Epithelial cell of prostate (primary cell): ENCODE results near the gene TMEM106C.

ENCODE experiments used
- DNase-seq: peaks from one replicate; pipeline ENCODE4 v3.0.0-alpha.2; 2011; ENCODE audit warnings: low read depth, low spot score
- H3K27ac ChIP-seq: fragments of 450-650 bp; 2 replicates; pipeline ENCODE4 v1.5.1; 2017; ENCODE audit warnings: mild to moderate bottlenecking

TMEM106C gene, protein sequence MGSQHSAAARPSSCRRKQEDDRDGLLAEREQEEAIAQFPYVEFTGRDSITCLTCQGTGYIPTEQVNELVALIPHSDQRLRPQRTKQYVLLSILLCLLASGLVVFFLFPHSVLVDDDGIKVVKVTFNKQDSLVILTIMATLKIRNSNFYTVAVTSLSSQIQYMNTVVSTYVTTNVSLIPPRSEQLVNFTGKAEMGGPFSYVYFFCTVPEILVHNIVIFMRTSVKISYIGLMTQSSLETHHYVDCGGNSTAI

DNA sequence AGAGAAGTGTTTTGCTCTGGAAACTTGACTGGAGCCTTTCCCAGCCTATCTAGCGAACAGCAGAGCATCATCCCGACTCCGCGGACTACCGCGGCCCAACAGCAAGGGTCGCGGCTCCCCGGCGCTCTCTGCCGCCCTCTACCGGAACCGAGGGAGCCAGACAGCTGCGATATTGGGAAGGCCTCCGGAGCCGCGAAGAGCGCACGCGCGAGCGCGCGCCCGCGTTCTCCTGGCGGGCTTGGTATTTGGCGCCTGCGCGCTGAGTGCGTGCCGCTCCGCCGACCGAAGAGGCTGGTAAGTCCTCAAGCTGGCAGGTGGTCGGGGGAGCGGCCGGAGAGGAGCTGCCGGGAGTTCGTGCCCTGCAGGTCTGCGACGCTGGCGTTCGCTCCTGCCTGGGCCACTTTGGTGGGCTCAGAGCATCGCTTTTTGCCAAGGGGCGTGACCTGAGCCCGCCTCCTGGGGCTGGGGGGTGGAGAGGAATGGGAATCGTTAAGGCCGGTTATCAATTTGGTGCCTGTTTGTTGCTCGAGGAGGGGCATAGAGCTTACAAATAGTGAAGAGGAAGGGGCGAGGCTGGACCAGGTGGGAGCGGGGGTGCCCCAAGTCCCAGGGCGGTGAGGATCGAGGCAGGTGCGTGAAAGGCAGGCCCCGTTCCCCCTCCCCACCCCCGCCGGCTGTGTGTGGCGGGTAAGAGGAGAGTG, at the start of gene TMEM106C:
Gene TMEM106C, plus strand, starts transcription at position 257 of the 701 bp plus-strand sequence. CDS start 641 bp downstream, outside the sequence.
- H3K27ac ChIP-seq = no peak within 1 kb of the TSS
- DNase-seq = peak; percentile 27

DNA sequence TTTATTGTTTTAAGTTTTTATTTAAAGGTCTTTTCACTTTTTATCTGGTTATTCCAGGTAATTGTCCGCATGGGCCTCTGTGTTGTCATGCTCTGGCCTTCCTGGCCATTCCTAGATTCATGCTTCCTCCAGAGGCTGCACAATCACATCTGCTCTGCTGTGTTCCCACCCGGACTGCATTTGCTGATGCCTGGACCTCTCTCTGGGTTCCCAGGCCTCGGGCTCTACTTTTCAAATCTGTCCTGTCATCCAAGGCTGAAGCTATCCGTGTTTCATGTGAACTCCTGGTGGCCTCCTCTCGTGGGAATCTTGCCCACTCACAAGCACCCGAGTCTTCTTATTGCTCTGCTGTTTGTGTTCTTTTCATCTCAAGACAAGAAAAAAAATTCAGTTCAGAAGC, 42.5 kb upstream of the TMEM106C start:
- DNase-seq = no peak
- H3K27ac ChIP-seq = no peak overlapping the region

DNA sequence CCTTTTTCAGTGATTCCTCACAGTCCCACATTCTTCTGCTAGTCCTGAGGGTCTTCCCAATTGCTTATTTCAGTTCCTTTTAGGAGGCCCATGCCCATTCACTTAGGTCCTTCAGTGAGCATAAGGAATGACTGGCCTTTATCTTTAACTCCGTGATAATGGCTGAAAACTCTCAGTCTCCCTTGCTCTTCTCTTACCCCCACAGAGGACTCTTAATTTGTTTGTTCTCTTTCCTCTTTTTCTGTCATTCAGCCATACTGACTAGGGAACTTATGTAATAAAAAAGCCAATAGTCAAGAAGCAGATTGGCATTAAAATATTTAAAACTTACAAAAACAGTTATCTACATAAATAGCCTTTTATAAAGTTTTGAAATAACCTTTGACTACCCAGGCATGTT, 41.5 kb upstream of the TMEM106C start:
- no peak for DNase-seq
- no peak overlapping the region for H3K27ac ChIP-seq

DNA sequence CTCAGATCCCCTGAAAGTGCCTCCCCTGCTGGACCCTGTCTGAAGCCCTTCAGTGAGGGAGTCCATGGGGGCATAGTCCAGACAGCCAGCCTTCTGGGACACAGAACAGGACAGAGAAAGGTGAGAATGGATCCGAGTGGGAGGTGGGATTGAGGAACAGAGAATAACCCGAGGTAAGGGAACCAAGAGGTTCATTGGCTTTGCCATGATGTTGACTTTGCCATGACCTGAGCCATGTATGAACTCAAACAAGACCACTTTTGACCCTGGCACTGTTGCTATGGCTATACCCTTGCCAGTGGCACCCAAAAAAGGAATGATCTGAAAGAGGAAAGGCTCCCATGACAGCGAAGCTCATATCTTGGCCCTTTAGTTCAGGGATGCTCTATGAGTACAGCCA, 36.0 kb upstream of the TMEM106C start:
- DNase-seq = no peak

DNA sequence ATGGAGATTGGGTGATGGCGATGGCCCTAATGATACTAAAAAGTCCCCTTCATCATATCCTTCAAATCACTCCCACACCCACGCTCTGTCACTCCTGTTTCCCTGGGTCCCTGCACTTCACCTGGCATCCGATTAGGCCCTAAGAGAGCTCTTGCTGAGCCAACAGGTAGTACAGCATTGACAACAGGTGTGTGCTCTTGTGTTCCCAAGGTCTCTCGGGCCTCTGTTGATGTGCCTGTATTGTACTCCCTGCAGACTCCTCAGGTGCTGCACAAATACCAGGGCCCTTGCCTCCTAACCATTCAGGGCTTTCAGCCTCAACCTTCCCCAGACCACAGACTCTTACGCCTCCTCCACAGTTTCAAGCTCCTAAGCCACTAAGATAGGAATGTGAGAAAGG, 32.8 kb upstream of the TMEM106C start:
- no peak for DNase-seq
- no peak overlapping the region for H3K27ac ChIP-seq

More for the DNA sequence above, 36.0 kb upstream of the TMEM106C start:
- no peak overlapping the region for H3K27ac ChIP-seq

DNA sequence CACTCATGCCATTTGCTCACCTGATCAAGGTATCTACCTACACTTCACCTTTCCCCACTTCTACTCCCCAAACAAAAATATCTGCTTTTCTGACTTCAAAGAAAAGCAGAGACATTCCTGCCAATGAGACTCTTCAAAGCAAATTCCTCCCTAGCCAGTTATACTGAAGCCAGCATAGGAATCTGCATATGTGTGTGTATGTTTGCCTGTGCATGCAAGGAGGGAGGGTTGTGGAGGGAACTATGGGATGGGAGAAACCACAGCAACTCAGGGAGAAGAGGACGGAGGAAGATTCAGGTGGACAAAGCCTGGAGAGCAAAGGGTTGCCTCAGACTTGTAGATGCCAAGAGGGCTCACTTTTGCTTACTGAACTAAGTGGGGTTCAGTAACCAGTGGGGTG, 32.2 kb upstream of the TMEM106C start:
- DNase-seq = no peak
- H3K27ac ChIP-seq = no peak overlapping the region

DNA sequence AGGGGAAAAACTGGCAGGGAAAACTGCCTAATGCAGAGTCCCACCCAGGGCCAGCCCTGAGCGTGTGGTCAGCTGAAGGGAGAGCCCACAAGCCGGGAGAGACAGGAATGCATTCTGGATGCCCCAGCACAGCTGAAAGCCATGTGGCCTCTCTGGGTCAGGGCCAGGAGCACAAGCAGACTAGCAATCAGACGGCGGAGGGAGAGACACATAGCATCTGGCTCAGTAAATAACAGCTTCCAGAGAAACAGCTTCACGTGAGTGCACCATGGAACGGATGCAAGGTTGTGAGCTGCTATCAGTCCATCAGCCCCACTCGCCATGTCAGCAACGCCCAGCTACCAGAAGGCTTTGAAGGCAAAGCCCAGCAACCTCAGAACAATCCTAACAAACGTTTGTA, 28.2 kb upstream of the TMEM106C start:
- H3K27ac ChIP-seq = no peak overlapping the region
- DNase-seq = no peak

DNA sequence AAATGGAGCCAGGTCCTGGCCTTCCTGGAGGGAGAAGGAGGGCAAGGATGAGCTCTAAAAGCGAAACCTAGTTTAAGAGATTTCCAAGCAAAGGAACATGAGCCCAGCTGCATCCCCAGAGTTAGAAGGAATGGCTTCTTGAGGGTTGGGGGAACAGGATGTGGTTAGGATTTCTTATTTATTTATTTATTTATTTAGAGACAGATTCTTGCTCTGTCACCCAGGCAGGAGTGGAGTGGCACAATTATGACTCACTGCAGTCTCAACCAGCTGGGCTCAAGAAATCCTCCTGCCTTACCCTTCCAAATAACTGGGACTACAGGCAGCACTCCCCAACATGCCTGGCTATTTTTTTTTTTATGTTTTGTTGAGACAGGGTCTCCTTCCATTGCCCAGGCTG, 25.3 kb upstream of the TMEM106C start:
- no peak for DNase-seq
- no peak overlapping the region for H3K27ac ChIP-seq

DNA sequence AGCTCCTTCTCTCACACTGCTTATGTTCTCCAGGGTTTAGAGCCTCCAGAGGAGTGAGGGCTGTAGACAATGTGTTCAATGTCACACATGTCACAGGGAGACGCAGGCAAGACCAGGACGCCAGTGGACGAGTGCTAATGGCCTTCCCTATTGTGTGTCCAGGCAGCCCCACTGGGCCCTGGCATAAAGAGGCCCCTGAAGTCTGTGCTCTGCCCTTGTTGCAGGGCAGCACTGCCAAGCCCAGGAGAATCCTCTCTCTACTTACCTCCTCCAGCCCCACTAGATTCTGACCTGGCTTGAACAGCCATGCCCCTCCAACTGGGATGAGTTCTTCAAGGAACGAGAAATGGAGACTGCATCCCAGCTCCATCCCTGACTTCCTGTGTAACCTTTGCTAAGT, 24.8 kb upstream of the TMEM106C start:
- no peak overlapping the region for H3K27ac ChIP-seq
- DNase-seq = no peak

DNA sequence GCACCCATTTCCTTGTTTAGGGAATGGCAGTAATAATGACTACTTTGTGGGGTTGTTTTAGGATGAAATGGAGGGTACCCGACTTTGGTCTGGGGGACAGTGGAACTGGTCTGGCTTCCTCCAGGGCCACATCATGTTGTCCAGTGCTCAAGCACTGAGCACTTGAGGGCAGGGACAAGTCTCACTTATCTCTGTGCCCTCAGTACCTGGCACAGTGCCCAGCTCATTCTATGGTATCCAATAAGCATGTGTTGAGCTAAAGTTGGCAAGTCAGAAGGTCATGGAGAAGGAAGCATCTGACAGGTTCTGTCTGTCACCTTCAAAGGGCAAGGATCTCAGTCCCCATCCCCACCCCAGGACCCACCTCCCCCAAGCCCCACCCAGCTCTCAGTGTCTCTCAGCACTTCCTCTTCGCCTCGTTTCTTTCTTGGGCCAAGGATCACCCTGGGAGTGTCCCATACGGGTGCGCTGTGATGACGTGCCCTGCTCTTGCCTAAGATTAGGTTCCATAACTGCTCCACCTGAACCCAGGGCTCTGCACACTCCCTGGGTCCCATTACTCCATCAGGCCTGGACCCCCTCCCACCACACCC, 24.3 kb upstream of the TMEM106C start:
- no peak overlapping the region for H3K27ac ChIP-seq
- DNase-seq = no peak

DNA sequence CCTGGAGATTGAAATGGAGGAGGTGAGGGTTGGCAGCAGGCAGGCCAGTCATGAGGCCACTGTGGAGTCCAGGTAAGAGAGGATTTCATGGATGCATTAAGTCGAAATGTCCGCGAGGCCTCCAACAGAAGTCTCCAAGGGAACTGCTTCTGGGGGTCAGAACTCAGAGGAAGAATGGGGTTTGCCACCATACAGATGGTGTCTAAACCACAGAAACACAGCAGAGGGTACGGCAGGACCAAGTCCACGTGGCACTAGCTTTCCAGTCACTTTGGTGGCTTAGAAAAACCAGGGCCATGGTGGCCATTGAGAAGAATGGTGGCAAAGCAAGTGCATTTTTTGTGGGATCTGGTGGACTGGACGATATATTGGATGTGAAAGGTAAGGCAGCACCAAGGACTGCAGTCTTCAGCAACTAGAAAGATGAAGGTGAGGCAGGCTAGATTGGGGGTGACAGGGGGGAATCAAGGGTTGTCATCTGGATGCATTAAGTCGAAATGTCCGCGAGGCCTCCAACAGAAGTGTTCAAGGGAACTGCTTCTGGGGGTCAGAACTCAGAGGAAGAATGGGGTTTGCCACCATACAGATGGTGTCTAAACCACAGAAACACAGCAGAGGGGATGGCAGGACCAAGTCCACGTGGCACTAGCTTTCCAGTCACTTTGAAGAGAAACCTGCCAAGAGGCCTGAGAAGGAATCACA, 22.5 kb upstream of the TMEM106C start:
- H3K27ac ChIP-seq = no peak overlapping the region
- DNase-seq = no peak

DNA sequence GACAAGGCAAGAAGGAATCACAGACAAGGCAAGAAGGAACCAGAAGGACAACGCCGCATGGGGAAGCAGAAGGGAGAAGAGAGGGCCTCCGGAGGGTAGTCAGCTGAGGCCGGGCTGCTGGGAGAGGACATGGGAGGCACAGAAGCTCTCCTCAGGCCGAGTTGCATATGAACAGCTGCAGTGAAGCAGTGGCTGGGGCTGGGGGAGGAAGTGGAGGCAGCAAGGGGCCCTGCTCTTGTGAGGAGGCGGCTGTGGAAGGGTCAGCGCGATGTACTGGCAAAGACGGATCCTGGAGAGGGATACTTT, 22.0 kb upstream of the TMEM106C start:
- H3K27ac ChIP-seq = no peak overlapping the region
- DNase-seq = no peak

DNA sequence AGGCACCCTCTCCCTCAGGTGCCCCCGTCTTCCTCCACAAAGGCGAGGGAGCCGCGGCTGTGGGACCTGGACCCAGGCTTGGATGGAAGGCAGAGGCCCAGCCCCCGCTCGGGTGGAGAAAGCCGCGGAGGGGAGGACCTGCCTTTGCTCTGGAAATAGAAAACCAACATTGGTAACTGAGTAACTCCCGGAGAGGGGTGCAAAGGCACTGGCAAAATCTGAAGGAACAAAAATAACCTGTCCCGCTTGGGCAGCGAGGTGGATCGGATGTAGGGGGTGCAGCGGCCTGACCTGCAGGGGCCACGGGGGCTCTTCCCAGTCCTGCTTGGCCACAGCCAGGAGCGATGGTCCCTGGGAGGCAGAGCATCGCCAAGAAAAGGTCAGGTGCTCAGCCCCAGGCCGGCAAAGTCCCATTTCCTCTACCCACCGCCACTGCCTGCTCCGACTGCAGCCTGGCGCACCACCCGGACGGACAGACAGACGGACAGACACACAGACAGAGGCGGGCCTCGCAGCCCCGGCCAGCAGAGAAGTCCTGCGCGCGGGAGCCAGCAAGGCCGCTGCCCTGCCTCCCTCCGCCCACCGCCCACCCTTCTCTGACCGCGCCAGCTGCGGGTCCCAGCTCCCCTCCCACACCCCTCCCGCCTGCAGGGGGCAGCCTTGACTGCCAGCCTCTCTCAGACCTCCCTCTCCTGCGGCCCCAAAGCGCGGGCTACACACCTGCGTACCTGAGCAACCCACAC, 21.4 kb upstream of the TMEM106C start:
- no peak overlapping the region for H3K27ac ChIP-seq
- DNase-seq = no peak

DNA sequence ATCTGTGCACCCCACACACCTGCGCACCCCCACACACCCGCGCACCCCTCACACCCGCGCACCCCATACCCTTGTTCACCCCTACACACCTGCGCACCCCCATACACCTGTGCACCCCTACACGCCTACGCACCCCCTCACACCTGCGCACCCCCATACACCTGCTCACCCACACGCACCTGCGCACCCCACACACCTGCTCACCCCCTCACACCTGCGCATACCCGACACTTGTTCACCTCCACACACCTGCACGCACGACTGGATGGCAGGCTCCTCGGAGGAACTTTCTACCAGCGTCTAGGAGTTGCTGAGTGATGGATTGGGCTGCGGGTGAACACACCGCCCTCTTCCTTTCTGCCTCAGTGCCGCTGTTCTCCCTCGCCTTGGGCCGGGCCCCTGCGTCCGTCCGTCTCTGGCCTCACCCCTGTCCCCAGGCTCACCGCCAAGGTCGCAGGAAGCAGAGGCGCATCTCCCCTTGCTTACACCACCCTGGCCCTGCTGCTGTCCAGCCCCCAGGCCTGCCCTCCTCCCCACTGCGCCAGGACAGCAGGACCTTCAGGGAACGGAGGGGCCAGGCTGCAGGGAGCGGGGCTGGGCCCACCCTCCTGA, 20.7 kb upstream of the TMEM106C start:
- no peak for DNase-seq
- no peak overlapping the region for H3K27ac ChIP-seq

DNA sequence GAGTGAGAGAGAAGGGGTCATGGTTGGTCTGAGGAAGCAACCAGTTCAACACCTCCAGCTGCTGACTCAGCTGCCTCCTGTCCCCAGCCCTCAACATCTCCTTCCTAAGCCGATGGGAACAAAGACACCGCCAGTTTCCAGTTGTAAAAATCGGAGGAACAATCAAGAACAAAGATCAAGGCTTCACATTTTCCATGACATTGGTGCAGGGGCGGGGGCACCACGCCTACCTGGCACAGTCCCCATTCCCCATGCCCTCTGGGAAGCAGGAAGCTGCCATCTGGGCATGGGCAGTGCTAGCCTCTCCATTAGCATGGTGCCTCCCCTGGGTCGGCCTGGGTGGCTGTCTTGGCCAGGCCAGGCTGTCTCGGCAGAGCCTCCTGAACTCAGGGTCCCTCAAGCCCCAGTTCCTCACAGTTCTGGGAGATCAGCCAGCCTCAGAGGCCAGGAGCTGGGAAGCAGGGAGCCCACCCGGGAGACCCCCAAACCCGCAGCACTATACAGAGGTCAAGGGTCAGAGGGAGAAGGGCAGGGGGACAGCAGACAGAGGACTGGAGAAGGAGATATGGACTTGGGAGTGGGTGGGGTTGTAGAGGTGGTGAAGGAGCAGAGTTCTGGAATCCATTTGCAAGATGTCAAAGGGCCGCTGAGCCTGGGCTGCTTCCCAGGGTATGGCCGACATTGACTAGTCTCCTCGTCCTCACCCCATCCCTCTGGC, 19.6 kb upstream of the TMEM106C start:
- no peak for DNase-seq
- H3K27ac ChIP-seq = no peak overlapping the region

DNA sequence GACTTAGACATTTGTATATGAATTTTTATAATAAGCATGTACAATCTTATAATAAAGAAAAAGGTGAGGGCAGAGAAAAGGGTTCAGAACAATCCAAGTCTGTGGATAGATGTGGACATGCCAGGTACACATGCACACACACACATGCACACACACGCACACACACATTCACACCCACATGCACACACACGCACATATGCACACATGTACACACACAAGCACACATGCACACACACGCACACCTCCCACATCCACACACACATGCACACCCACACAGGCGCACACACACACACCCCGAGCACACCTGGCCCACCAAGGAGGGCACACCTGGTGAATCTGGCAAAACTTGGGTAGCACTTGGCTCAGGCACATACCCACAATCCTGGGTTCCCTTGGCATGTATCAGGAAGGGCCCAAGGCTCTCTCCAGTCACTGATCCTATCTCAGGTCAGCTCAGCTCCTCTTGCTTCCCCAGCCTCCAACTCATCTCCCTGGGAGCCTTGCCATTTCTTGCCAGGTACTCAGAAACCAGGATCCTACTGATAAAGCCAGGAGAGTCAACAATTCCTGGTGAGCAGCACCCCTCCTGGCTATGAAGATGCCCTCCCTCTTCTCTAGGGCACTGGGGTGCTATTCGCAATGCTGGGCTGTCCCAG, 18.6 kb upstream of the TMEM106C start:
- no peak for DNase-seq
- H3K27ac ChIP-seq = no peak overlapping the region

DNA sequence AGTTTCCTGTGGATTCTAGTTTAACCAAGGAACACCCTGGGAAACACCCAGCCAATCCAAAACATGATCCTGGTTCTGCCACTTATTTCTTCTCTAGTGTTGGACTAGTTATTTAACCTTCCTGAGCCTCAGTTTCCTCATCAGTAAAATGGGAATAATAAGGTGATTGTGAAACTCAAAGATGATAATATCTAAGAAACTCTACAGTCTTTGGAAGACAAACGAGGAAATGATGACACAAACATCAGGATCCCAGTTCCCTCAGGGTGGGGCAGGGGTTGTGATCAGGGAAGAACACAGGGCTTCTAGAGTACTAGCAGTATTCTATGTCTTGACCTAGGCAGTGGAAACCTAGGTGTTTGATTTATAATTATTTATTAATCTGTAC, 18.1 kb upstream of the TMEM106C start:
- H3K27ac ChIP-seq = peak overlapping the region; percentile 41
- no peak for DNase-seq

DNA sequence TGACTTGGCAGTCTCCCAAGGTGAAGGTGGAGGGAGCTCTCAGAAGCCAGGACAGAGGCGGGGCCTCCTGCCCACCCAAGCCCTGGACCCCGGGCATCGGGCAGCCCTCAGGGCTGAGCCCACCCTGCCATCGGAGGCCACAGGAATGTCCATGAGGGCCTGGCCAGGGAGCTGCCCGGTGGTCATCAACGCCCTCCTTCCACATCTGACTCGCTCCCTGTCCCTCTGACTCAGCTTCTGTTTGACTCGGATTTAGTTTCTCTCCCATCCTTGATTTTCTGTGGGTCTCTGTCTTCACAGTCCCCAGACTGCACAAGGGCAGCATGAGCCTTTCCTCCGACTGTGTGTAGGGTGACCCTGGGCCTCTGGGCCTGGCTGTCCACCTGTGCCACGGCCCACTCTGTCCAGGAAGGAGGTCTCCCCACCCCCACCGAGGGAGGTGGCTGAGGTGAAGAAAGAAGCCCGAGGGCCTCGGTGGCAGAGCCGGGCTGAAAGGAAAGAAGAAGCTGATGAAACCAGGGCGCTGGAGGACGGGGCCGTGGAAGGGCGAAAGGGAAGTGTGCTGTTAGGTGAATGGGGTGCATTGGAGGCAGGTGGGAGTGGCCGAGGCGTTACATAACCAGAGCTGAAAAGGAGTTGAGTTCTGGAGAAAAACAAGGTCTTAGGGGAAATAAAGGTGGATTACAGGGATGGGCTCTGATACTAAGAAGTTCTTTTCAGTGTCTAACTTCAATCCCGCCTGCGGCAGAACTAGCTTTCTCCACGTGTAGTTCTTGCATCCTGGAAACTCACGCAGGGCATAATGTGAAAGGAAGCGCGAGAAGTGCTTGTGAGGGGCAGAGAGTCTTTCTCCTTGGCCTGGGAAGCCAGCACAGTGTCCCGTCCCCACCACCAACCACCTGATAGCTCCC, 16.7 kb upstream of the TMEM106C start:
- no peak for DNase-seq
- H3K27ac ChIP-seq = peak overlapping the region; percentile 41
